ENCODE results near the gene FBLN2. TPM values are rescaled to one million over a fixed set of nuclear protein-coding genes. Genes with fewer than 3 reads are reported as not detected.

Gene FBLN2
- total RNA-seq, 1 experiment from 2014 or later = 17.9 TPM

- no peak for DNase-seq (ENCODE audit: low read depth)
These were observed 33.7 kb downstream of the FBLN2 start for GRCh38 chr3:13582366-13583250.

DNA sequence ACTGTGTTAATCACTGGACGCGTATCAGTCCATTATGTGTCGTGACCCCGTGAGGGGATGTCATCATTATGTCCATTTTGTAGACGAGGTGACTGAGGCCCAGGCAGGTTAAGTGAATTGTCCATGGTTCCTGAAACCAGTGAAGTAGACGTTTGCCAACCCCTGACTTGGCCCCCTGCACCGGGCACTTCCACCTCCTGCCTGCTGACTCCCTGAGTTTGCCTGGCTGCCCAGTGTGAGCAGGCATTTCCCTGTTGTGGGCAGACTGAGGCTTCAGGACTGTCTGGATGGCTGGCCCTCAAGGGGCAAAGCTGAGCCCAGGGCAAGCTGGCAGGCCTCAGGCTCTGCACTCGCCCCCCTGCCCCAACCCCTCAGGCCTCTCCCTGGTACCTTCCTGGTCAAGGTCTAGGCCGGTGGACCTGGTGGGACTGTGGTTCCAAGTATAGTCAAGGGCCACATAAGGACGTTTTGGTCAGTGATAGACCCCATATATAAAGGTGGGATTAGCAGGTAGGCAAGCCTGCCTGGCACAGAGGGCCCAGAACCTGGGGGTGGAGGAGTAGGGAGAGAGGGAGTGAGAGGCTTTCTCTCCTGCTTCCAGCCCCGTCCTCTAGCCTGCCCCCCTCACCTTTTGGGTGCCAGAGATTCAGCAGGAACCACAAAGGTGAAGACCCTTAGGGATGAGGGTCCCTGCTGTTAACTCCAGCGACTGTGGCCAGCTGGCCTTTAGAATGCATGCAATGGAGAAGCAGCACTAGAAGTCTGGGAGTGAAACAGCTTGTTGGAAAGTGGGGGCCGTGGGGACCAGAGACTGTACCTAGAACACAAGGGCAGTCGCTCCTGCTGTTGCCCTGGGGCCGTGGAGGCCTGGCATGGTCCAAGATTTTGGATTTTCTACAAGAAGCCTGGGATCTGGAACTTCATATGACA lies 34.6 kb downstream of the FBLN2 start:
- no peak for DNase-seq (ENCODE audit: low read depth)

- no peak for DNase-seq (ENCODE audit: low read depth)
These were observed 35.5 kb downstream of the FBLN2 start for GRCh38 chr3:13584427-13584891.

GRCh38 chr3:13584901-13585300 lies 36.0 kb downstream of the FBLN2 start:
- DNase-seq (ENCODE audit: low read depth) = no peak

GRCh38 chr3:13587442-13587841 lies 38.5 kb downstream of the FBLN2 start:
- no peak for DNase-seq (ENCODE audit: low read depth)

DNA sequence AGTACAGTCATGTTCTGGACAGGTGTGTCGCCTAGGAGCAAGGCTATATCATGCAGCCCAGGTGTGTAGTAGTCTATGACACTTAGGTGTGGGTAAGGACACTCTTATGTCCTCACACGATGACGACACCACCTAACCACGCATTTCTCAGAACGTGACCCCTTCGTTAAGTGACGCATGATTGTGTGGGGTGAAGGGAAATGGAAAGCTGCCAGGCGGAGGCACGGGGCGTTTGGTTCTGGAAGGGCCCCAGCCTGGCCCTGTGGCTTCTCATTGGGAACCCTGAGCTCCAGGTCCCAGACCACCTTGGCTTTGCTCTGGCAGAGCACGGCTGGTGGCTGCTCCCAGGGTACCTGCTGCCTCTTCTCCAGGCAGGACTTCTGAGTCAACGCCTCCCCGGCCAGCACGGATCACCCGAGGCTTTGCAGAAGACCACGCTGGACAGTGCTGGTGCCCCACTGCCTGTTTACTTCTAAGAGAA lies 39.3 kb downstream of the FBLN2 start:
- no peak for DNase-seq (ENCODE audit: low read depth)

GRCh38 chr3:13588993-13589392 lies 40.1 kb downstream of the FBLN2 start:
- no peak for DNase-seq (ENCODE audit: low read depth)

DNA sequence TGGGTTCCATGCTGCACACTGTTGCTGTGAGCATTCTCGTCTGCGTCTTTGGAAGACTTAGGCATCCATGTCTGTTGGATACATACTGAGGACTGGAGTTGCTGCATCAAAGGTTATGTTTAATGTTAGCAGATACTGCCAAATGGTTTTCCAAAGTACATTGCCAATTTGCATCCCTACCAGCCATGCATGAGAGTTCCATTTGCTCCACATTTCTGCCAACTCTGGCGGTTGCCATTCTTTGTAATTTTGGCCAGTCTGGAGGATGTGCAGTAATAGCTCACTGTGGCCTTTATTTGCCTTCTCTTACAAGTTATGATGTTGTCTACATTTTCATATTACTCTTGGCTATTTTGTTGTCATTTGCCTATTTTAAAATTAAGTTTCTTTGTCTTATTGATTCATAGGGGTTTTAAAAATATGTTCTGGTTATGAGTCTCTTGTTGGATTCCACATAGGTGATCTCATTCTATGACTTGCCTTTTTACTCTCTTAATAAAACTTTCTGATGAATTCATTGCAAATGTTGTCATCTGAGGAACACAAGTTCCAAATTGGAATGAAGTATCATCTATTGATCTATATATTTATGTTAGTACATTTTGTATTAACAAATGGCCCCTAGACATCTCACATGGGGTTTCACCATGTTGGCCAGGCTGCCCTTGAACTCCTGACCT lies 42.1 kb downstream of the FBLN2 start:
- no peak for DNase-seq (ENCODE audit: low read depth)

- DNase-seq (ENCODE audit: low read depth) = no peak
These were observed 44.7 kb downstream of the FBLN2 start for GRCh38 chr3:13593615-13594014.

DNA sequence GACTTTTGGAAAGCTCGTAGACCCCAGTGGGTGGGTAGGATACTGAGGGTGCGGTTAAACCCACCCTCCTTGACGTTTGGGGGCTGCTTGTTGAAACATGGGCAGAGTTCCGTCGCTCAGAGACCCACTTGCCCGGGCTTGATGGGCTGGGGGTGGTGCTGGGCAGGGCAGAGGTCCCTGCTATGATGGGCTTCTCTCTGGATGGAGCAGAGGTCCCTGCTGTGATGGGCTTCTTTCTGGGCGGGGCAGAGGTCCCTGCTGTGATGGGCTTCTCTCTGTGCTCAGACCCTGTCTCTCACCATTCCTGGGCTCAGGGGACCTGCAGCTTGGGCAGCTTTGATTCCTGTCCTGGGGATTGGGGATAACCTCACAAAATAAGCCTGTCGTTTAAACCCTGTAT lies 45.2 kb downstream of the FBLN2 start:
- DNase-seq (ENCODE audit: low read depth) = no peak

- no peak for DNase-seq (ENCODE audit: low read depth)
These were observed 46.1 kb downstream of the FBLN2 start for GRCh38 chr3:13594991-13595421.

DNA sequence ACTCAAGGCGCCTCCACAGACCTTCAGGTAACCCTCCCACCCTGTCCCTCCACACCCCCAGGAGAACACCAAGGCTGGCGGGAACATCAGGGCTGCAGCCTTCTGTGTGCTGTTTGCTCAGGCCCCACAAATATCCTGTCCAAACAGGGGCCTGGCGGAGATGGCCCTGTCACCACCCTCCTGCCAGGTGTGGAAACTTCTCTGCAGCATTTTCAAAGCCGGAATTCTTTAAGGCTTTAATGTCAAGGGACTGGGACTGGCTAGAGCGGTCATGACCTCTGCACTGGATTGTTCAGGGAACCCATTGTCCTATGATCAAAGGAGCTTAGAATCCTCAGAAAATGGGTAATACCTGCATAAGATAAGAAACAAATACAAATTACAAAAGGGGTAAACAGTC lies 46.6 kb downstream of the FBLN2 start:
- no peak for DNase-seq (ENCODE audit: low read depth)

DNA sequence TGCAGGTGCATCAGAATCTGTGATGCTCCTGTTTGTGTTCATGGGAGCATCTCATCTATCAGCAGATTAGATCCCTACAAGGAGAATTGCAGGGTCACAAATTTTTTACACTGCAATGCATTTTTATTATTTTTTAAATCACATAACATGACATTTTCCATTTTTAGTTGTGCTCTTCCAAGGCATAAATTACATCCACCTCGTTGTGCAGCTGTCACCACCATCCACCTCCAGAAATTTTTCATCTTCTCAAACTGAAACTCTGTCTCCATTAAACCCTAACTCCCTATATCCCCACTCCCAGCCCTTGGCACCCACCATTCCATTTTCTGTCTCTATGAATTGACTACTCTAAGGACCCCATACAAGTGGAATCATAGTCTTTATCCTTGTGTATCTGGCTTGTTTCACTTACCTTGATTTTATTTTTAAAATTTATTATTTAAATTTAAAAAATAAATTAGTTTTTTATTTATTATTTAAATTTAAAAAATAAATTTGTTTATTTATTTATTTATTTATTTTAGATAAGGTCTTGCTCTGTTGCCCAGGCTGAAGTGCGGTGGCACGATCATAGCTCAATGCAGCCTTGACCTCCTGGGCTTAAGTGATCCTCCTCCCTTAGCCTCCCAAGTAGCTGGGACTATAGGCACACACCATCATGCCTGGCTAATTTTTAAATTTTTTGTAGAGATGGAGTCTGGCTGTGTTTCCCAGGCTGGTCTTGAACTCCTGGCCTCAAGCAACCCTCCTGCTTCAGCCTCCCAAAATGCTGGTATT lies 47.7 kb downstream of the FBLN2 start:
- DNase-seq (ENCODE audit: low read depth) = no peak

DNA sequence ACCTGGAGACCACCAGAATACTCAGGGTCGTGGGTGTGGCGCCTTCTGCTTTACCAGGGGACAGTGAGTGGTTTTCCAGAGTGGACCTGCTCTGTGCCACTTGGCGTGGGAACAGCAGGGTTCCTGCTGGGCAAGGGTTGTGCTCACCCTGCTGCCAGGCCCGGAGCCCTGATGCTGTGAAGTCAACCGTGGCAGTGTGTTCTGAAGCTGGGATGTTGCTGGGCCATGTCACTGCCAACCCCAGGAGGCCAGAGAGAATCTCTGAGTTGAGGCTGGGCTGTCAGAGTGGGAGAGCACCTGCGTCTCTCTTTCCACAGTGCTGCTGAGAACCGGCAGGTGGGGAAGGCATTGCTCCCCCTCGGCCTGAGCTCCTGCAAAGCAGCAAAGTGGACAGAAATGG lies 48.7 kb downstream of the FBLN2 start:
- no peak for DNase-seq (ENCODE audit: low read depth)

DNA sequence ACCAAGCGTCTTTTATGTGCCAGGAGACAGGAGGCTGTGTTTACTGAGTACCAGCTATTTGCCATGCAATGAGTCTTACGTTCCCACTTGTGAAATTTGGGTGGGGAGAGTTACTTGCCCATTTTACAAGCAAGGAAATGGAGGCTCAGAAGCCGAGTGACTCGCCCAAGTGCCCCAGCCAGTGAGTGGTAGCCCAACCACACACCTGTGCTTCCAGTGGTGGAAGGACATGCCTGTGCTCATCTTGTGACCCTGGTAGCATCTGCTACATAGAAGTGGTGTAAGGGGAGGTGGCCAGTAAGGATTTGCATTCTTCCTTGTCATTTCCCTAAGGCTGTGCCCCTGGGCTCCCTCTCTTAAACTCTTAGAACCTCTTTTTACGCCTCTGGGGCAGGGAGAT lies 49.3 kb downstream of the FBLN2 start:
- DNase-seq (ENCODE audit: low read depth) = no peak

DNA sequence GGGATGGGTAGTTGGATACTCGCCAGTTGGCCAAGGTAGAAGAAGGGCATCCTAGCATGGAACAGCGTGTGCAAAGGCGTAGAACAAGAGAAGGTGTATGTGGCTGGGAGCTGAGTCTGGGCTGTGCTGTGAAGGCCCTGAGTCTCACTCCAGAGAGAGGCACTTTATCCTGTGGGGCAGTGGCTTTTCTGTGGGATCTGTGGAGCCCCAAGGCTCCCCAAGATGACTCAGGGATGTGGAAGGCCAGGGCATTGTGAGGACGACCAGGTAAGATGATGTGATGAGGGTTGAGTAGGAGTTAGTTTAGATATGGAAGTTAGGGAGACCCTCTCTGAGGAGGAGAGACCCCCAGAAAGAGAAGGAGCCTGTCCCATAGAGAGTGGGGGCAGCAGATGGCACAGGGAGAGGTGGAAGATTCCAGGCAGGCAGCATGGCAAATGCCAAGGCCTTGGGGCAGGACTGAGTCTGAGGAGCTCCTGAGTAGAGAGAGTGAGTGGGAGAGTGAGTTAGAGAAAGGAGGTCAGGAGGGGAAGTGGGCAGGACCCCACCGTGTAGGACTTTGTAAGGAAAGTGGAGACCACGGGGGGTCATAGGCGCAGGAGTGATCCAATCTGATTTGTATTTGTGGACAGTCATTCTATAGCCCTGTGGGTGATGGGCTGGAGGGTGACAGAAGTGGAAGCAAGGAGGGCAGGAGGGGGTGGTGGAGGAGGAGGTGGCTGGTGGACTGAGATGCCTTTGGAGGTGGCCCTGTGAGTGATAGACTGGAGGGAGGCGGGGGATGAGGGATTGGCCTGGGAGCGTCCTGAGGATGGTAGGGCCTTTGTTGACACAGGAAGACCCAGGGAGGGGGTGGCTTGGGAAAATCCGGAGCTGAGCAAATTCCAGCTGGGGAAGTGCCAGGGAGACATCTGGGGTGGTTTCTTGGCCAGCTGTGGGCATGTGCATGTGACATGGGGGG lies 50.3 kb downstream of the FBLN2 start:
- DNase-seq (ENCODE audit: low read depth) = peak; percentile 66

DNA sequence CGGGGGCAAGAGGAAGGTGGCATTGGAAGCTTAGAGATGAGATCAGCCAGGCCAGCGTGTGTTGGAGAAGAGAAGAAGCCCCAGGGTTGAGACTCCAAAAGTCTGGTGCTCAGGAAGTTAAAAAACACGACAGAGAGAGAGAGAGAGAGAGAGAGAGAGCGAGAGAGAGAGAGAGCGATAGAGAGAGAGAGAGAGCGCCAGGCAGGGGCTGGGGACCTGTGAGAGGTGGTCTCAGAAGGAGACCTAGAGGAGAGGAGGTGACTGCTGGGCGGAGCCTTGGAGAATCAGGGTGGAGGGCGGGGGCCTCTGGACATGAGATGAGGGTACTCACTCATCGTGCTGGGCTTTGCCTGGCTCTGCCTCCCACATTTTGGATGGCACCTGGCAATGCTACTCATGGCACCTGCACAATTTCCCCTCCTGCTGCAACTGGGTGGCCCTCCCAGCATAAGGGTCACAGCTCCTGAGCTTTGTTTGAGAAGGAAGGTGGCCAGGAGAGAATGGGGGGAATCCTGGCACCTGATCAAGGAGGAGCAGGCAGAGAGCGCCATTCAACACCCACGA lies 51.0 kb downstream of the FBLN2 start:
- no peak for DNase-seq (ENCODE audit: low read depth)

GRCh38 chr3:13600950-13601691 lies 52.2 kb downstream of the FBLN2 start:
- peak; percentile 61 for DNase-seq (ENCODE audit: low read depth)

- no peak for DNase-seq (ENCODE audit: low read depth)
These were observed 52.8 kb downstream of the FBLN2 start for GRCh38 chr3:13601692-13602080.

Measured in Daoy (cell line).